Measurements from ENCODE around the gene PPDPF. TPM values are rescaled to one million over a fixed set of nuclear protein-coding genes. Genes with fewer than 3 reads are reported as not detected.

PPDPF gene
- total RNA-seq, 1 donor, result 38.4 TPM

- no peak for DNase-seq (ENCODE audit: low read depth)
- no peak overlapping the region for H3K4me3 ChIP-seq (ENCODE audit: low read depth, low read length)
- no peak for TF ChIP-seq CTCF (IDR thresholded peaks at IDR 0.05; ENCODE audit: insufficient read depth, low read depth, low read length)
These were observed 23.9 kb upstream of the PPDPF start for GRCh38 chr20:63496596-63497120.

- no peak overlapping the region for H3K4me3 ChIP-seq (ENCODE audit: low read depth, low read length)
- no peak for DNase-seq (ENCODE audit: low read depth)
- no peak for TF ChIP-seq CTCF (IDR thresholded peaks at IDR 0.05; ENCODE audit: insufficient read depth, low read depth, low read length)
These were observed 23.2 kb upstream of the PPDPF start for GRCh38 chr20:63497138-63497945.

- no peak for TF ChIP-seq CTCF (IDR thresholded peaks at IDR 0.05; ENCODE audit: insufficient read depth, low read depth, low read length)
- peak; percentile 29 for DNase-seq (ENCODE audit: low read depth)
- H3K4me3 ChIP-seq (ENCODE audit: low read depth, low read length), result no peak overlapping the region
These were observed 22.3 kb upstream of the PPDPF start for GRCh38 chr20:63497946-63498935.

GRCh38 chr20:63498960-63499337, 21.6 kb upstream of the PPDPF start, which contains the start of gene EEF1A2:
EEF1A2 (minus strand) TSS chr20:63499083; CDS start chr20:63497763, 1,320 bp downstream.
- H3K4me3 ChIP-seq (ENCODE audit: low read depth, low read length), result peak within 1 kb of the TSS; percentile 42

GRCh38 chr20:63499338-63499969, 21.1 kb upstream of the PPDPF start:
- H3K4me3 ChIP-seq (ENCODE audit: low read depth, low read length), result peak overlapping the region; percentile 40
- no peak for TF ChIP-seq CTCF (IDR thresholded peaks at IDR 0.05; ENCODE audit: insufficient read depth, low read depth, low read length)
- DNase-seq (ENCODE audit: low read depth), result no peak

More at GRCh38 chr20:63498960-63499337, 21.6 kb upstream of the PPDPF start, which contains the start of gene EEF1A2:
- no peak for DNase-seq (ENCODE audit: low read depth)
- TF ChIP-seq CTCF (IDR thresholded peaks at IDR 0.05; ENCODE audit: insufficient read depth, low read depth, low read length), result no peak

Measured in fibroblast of villous mesenchyme (primary cell).